Body of pancreas (tissue), 4 donors: ENCODE data around the gene OR51A2. TPM values are rescaled to one million over a fixed set of nuclear protein-coding genes. Genes with fewer than 3 reads are reported as not detected.

Source experiments
- ATAC-seq: fragments of 150-250 bp; one replicate; pipeline ENCODE4 v1.9.1; 2016
- DNase-seq, 4 donors: peaks; one replicate each; pipeline ENCODE4 v3.0.0-alpha.2; 2019
- H3K27ac ChIP-seq, 4 donors: fragments of 200-600 bp; sonication (generic); 1 replicate in 3 of 4; 2 replicates in 1 of 4; pipeline versions ENCODE4 v1.5.1 to v1.6.1; 2016 to 2019; ENCODE audit warnings: mild to moderate bottlenecking in 1 of 4, mixed read lengths in 1 of 4, moderate library complexity in 1 of 4
- H3K27me3 ChIP-seq, 2 donors: fragments of 200-600 bp; sonication (generic); one replicate each; pipeline ENCODE4 v1.6.0; 2016; ENCODE audit warnings: mild to moderate bottlenecking in 1 of 2
- H3K36me3 ChIP-seq, 2 donors: fragments of 200-600 bp; sonication (generic); replicated peaks in 1 of 2; 2 replicates each; pipeline ENCODE4 v1.5.1; 2016; ENCODE audit warnings: low read depth in 2 of 2; ENCODE audit not compliant: insufficient read depth in 1 of 2
- H3K4me1 ChIP-seq: fragments of 200-600 bp; sonication (generic); one replicate; pipeline ENCODE4 v1.6.0; 2016
- H3K4me3 ChIP-seq, 2 donors: fragments of 200-600 bp; sonication (generic); 1 replicate in 1 of 2; 2 replicates in 1 of 2; pipeline ENCODE4 v1.5.1; 2016 to 2019
- H3K9me3 ChIP-seq, 3 donors: fragments of 200-600 bp; sonication (generic); 1 replicate in 2 of 3; 2 replicates in 1 of 3; pipeline ENCODE4 v1.5.1; 2016
- CTCF ChIP-seq, 7 experiments: fragments of 450-650 bp in 4 of 7; fragments of 200-600 bp in 3 of 7; sonication (generic) in 3 of 7; IDR thresholded peaks; one replicate each; pipeline ENCODE4 v1.5.1; 2016 to 2019; ENCODE audit warnings: antibody characterized with exemption in 7 of 7
- POLR2A ChIP-seq, 3 donors: fragments of 450-650 bp; IDR thresholded peaks; one replicate each; pipeline ENCODE4 v1.6.1; 2016; ENCODE audit warnings: antibody characterized with exemption in 3 of 3, mild to moderate bottlenecking in 2 of 3
- WGBS, 2 donors: methylation state at CpG; one replicate each; pipeline ENCODE4 v1.1.5; 2017; 5-methylcytosine and 5-hydroxymethylcytosine counted together
- intact Hi-C: fragments of 100-400 bp; cut with DNase I; formaldehyde crosslinking; loops from one replicate; pipeline ENCODE4 v1.15.1; 2023
- total RNA-seq, 2 donors: library from RNA; depleted of rRNA; stranded (reverse); fragments of >200 nt; gene quantifications; one replicate each; pipeline ENCODE4 v1.1.0, GENCODE V29; 2016

OR51A2 gene
- total RNA-seq, 2 donors from 2014 or later: not detected

- no peak for DNase-seq
- intact Hi-C loops: no loop called here
- TF ChIP-seq POLR2A (IDR thresholded peaks at IDR 0.05) (no peak), CTCF (IDR thresholded peaks at IDR 0.05) (no peak)
- 59 to 87% methylated on average over 1 of the region's 1 CpG for whole genome bisulfite sequencing, 2 donors
- Histone ChIP-seq H3K4me1 (no peaks in the 10 kb centered on the region), H3K9me3 (no peaks in the 10 kb centered on the region), H3K27ac (no peak within 1 kb of the TSS), H3K36me3 (no peaks in the 10 kb centered on the region), H3K27me3 (no peaks in the 10 kb centered on the region), H3K4me3 (no peak within 1 kb of the TSS)
- no peak for ATAC-seq
Observed at GRCh38 chr11:4924239-4924638, 31.3 kb downstream of the OR51A2 start, which contains the start of gene OR51G1. OR51G1 (minus strand) TSS chr11:4924339; CDS start chr11:4924339, 0 bp downstream.

GRCh38 chr11:4922304-4922703 is 33.2 kb downstream of the OR51A2 start:
- Histone ChIP-seq H3K4me3 (no peak overlapping the region), H3K36me3 (no peaks in the 10 kb centered on the region), H3K9me3 (no peaks in the 10 kb centered on the region), H3K27ac (no peak overlapping the region), H3K27me3 (no peaks in the 10 kb centered on the region), H3K4me1 (no peaks in the 10 kb centered on the region)
- DNase-seq: no peak
- WGBS, 2 donors: 28 to 31% methylated on average over 1 of the region's 1 CpG
- intact Hi-C loops: no loop called here
- TF ChIP-seq CTCF (IDR thresholded peaks at IDR 0.05) (no peak), POLR2A (IDR thresholded peaks at IDR 0.05) (no peak)
- no peak for ATAC-seq

- no peak overlapping the region for H3K4me3 ChIP-seq
- ATAC-seq (no peak), DNase-seq (no peak)
- H3K27ac ChIP-seq: no peak overlapping the region
- TF ChIP-seq POLR2A (IDR thresholded peaks at IDR 0.05) (no peak), CTCF (IDR thresholded peaks at IDR 0.05) (no peak)
- H3K36me3 ChIP-seq: no peaks in the 10 kb centered on the region
- no peaks in the 10 kb centered on the region for H3K27me3 ChIP-seq
- WGBS, 2 donors: 69 to 71% methylated on average over 1 of the region's 1 CpG
- intact Hi-C loops: no loop called here
- no peaks in the 10 kb centered on the region for H3K9me3 ChIP-seq
- H3K4me1 ChIP-seq: no peaks in the 10 kb centered on the region
Observed at GRCh38 chr11:4921796-4922195, 33.7 kb downstream of the OR51A2 start.

- TF ChIP-seq POLR2A (IDR thresholded peaks at IDR 0.05) (no peak), CTCF (IDR thresholded peaks at IDR 0.05) (no peak)
- Histone ChIP-seq H3K4me1 (no peaks in the 10 kb centered on the region), H3K4me3 (no peak within 1 kb of the TSS), H3K27me3 (no peaks in the 10 kb centered on the region), H3K9me3 (no peaks in the 10 kb centered on the region), H3K36me3 (no peaks in the 10 kb centered on the region), H3K27ac (no peak within 1 kb of the TSS)
- WGBS, 2 donors: 74 to 82% methylated on average over 4 of the region's 4 CpGs
- DNase-seq (no peak), ATAC-seq (no peak)
- intact Hi-C loops: no loop called here
Observed at GRCh38 chr11:4919250-4919649, 36.3 kb downstream of the OR51A2 start, which contains the start of gene OR51G2. OR51G2 (minus strand) TSS chr11:4919350; CDS start chr11:4915663, 3,687 bp downstream.

- no peaks in the 10 kb centered on the region for H3K27me3 ChIP-seq
- DNase-seq: no peak
- H3K4me3 ChIP-seq: no peak overlapping the region
- no peaks in the 10 kb centered on the region for H3K36me3 ChIP-seq
- ATAC-seq: no peak
- no peak overlapping the region for H3K27ac ChIP-seq
- no peaks in the 10 kb centered on the region for H3K4me1 ChIP-seq
- TF ChIP-seq CTCF (IDR thresholded peaks at IDR 0.05): no peak
- no peak for TF ChIP-seq POLR2A (IDR thresholded peaks at IDR 0.05)
- intact Hi-C loops: no loop called here
- no peaks in the 10 kb centered on the region for H3K9me3 ChIP-seq
Observed at GRCh38 chr11:4916581-4916980, 38.9 kb downstream of the OR51A2 start.
